ENCODE measurements around the gene SLC9A3. TPM values are rescaled to one million over a fixed set of nuclear protein-coding genes. Genes with fewer than 3 reads are reported as not detected.

The SLC9A3 gene
- total and polyA plus RNA-seq, 2 of the 13 experiments (the other 11 are each of a cell fraction or from before 2014, with no cell fraction given) = 1.5 to 1.8 TPM

DNA sequence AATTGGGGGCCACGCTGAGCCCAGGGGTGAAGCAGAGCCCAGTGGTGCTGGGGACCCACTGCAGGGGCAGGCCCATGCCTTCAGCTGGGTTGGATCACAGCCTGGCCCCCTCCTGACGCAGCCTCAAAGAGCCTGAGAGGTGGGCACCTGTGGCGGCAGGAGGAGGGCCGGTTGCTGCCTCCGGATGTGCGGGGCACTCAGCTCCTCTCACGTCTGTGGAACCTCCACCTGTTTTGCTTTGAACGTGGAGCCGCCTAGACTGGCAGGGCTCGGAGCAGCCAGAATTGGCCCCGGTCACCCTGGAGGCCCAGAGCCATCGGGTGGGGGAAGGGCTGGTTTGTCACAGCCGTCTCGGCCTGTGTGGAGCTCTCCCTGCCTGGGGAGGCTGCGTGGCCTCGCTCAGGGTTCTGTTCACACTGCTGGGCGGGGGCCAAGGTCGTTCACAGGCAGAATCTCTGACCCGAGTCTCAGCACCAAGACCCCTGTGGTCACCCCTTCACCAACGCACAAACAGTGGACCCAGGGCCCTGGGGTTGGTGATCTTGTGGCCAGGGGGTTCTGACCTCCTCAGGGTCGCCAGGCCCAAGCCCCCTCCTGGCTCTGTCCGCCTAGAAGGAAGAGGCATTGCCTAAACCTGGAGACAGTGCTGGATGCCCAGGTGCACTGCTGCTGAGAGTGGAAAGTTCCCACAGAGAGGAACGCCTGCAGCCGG lies 9.2 kb upstream of the SLC9A3 start (continued):
- TF ChIP-seq, protein P1, sequence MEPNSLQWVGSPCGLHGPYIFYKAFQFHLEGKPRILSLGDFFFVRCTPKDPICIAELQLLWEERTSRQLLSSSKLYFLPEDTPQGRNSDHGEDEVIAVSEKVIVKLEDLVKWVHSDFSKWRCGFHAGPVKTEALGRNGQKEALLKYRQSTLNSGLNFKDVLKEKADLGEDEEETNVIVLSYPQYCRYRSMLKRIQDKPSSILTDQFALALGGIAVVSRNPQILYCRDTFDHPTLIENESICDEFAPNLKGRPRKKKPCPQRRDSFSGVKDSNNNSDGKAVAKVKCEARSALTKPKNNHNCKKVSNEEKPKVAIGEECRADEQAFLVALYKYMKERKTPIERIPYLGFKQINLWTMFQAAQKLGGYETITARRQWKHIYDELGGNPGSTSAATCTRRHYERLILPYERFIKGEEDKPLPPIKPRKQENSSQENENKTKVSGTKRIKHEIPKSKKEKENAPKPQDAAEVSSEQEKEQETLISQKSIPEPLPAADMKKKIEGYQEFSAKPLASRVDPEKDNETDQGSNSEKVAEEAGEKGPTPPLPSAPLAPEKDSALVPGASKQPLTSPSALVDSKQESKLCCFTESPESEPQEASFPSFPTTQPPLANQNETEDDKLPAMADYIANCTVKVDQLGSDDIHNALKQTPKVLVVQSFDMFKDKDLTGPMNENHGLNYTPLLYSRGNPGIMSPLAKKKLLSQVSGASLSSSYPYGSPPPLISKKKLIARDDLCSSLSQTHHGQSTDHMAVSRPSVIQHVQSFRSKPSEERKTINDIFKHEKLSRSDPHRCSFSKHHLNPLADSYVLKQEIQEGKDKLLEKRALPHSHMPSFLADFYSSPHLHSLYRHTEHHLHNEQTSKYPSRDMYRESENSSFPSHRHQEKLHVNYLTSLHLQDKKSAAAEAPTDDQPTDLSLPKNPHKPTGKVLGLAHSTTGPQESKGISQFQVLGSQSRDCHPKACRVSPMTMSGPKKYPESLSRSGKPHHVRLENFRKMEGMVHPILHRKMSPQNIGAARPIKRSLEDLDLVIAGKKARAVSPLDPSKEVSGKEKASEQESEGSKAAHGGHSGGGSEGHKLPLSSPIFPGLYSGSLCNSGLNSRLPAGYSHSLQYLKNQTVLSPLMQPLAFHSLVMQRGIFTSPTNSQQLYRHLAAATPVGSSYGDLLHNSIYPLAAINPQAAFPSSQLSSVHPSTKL (CRISPR knock-in tag; IDR thresholded peaks at IDR 0.05) = no peak
- TF ChIP-seq ZNF567 (CRISPR knock-in tag; IDR thresholded peaks at IDR 0.05; ENCODE audit: borderline replicate concordance) = no peak
- no peak for TF ChIP-seq SP4 (CRISPR knock-in tag; IDR thresholded peaks at IDR 0.05)
- TF ChIP-seq ZBTB7B (CRISPR knock-in tag; IDR thresholded peaks at IDR 0.05) = 0 out of 2 replicates have a peak, but pooled peaks have one; percentile 24
- TF ChIP-seq, protein P2, sequence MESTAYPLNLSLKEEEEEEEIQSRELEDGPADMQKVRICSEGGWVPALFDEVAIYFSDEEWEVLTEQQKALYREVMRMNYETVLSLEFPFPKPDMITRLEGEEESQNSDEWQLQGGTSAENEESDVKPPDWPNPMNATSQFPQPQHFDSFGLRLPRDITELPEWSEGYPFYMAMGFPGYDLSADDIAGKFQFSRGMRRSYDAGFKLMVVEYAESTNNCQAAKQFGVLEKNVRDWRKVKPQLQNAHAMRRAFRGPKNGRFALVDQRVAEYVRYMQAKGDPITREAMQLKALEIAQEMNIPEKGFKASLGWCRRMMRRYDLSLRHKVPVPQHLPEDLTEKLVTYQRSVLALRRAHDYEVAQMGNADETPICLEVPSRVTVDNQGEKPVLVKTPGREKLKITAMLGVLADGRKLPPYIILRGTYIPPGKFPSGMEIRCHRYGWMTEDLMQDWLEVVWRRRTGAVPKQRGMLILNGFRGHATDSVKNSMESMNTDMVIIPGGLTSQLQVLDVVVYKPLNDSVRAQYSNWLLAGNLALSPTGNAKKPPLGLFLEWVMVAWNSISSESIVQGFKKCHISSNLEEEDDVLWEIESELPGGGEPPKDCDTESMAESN (CRISPR knock-in tag; conservative IDR thresholded peaks at IDR 0.05) = 0 out of 2 replicates have a peak, but pooled peaks have one; percentile 26
- no peak for TF ChIP-seq ETV5 (CRISPR knock-in tag; IDR thresholded peaks at IDR 0.05; ENCODE audit: borderline replicate concordance)
- TF ChIP-seq TEAD2 (CRISPR knock-in tag; IDR thresholded peaks at IDR 0.05) = no peak
- no peak for TF ChIP-seq TOPORS (CRISPR knock-in tag; IDR thresholded peaks at IDR 0.05)
- peak; percentile 34 for TF ChIP-seq GATAD2A (CRISPR knock-in tag; IDR thresholded peaks at IDR 0.05)
- TF ChIP-seq, protein P3, sequence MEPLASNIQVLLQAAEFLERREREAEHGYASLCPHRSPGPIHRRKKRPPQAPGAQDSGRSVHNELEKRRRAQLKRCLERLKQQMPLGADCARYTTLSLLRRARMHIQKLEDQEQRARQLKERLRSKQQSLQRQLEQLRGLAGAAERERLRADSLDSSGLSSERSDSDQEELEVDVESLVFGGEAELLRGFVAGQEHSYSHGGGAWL (CRISPR knock-in tag; IDR thresholded peaks at IDR 0.05) = 0 out of 2 replicates have a peak, but pooled peaks have one; percentile 40
- no peak for TF ChIP-seq MED13 (CRISPR knock-in tag; IDR thresholded peaks at IDR 0.05)
- no peak for TF ChIP-seq SMAD1 (CRISPR knock-in tag; IDR thresholded peaks at IDR 0.05; ENCODE audit: borderline replicate concordance, low read depth)
- TF ChIP-seq ZFP82 (CRISPR knock-in tag; IDR thresholded peaks at IDR 0.05; ENCODE audit: borderline replicate concordance) = no peak
- TF ChIP-seq, protein P4, sequence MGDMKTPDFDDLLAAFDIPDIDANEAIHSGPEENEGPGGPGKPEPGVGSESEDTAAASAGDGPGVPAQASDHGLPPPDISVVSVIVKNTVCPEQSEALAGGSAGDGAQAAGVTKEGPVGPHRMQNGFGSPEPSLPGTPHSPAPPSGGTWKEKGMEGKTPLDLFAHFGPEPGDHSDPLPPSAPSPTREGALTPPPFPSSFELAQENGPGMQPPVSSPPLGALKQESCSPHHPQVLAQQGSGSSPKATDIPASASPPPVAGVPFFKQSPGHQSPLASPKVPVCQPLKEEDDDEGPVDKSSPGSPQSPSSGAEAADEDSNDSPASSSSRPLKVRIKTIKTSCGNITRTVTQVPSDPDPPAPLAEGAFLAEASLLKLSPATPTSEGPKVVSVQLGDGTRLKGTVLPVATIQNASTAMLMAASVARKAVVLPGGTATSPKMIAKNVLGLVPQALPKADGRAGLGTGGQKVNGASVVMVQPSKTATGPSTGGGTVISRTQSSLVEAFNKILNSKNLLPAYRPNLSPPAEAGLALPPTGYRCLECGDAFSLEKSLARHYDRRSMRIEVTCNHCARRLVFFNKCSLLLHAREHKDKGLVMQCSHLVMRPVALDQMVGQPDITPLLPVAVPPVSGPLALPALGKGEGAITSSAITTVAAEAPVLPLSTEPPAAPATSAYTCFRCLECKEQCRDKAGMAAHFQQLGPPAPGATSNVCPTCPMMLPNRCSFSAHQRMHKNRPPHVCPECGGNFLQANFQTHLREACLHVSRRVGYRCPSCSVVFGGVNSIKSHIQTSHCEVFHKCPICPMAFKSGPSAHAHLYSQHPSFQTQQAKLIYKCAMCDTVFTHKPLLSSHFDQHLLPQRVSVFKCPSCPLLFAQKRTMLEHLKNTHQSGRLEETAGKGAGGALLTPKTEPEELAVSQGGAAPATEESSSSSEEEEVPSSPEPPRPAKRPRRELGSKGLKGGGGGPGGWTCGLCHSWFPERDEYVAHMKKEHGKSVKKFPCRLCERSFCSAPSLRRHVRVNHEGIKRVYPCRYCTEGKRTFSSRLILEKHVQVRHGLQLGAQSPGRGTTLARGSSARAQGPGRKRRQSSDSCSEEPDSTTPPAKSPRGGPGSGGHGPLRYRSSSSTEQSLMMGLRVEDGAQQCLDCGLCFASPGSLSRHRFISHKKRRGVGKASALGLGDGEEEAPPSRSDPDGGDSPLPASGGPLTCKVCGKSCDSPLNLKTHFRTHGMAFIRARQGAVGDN (CRISPR knock-in tag; IDR thresholded peaks at IDR 0.05) = peak; percentile 11; the same call in 1 of the 2 replicates
- TF ChIP-seq ESRRA (CRISPR knock-in tag; IDR thresholded peaks at IDR 0.05; ENCODE audit: low read depth) = no peak; the same call in 1 of the 2 replicates
- TF ChIP-seq, protein P5, sequence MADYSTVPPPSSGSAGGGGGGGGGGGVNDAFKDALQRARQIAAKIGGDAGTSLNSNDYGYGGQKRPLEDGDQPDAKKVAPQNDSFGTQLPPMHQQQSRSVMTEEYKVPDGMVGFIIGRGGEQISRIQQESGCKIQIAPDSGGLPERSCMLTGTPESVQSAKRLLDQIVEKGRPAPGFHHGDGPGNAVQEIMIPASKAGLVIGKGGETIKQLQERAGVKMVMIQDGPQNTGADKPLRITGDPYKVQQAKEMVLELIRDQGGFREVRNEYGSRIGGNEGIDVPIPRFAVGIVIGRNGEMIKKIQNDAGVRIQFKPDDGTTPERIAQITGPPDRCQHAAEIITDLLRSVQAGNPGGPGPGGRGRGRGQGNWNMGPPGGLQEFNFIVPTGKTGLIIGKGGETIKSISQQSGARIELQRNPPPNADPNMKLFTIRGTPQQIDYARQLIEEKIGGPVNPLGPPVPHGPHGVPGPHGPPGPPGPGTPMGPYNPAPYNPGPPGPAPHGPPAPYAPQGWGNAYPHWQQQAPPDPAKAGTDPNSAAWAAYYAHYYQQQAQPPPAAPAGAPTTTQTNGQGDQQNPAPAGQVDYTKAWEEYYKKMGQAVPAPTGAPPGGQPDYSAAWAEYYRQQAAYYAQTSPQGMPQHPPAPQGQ (CRISPR knock-in tag; IDR thresholded peaks at IDR 0.05; ENCODE audit: borderline replicate concordance) = no peak

Measured in HepG2 (cell line).